Inferior parietal cortex (tissue), 1 donor: ENCODE measurements around the gene SLC2A6.

Source experiments
- DNase-seq: peaks from one replicate; pipeline ENCODE4 v3.0.0-alpha.2; 2016; ENCODE audit errors: extremely low spot score

Gene SLC2A6

GRCh38 chr9:133440874-133441273, 38.0 kb downstream of the SLC2A6 start:
- no peak for DNase-seq

GRCh38 chr9:133439337-133439736, 39.6 kb downstream of the SLC2A6 start:
- DNase-seq = no peak

- no peak for DNase-seq
These were observed 41.0 kb downstream of the SLC2A6 start for GRCh38 chr9:133437753-133438531.

GRCh38 chr9:133436681-133437080, 42.2 kb downstream of the SLC2A6 start:
- no peak for DNase-seq

GRCh38 chr9:133433351-133433843, 45.5 kb downstream of the SLC2A6 start:
- DNase-seq = no peak

GRCh38 chr9:133430244-133430643, 48.7 kb downstream of the SLC2A6 start:
- DNase-seq = no peak

GRCh38 chr9:133429641-133430161, 49.2 kb downstream of the SLC2A6 start:
- DNase-seq = no peak

- no peak for DNase-seq
These were observed 49.7 kb downstream of the SLC2A6 start for GRCh38 chr9:133429214-133429613.

GRCh38 chr9:133428617-133429101, 50.2 kb downstream of the SLC2A6 start:
- DNase-seq = no peak

- DNase-seq = no peak
These were observed 51.1 kb downstream of the SLC2A6 start for GRCh38 chr9:133427658-133428348.

- no peak for DNase-seq
These were observed 52.9 kb downstream of the SLC2A6 start for GRCh38 chr9:133426011-133426410.

GRCh38 chr9:133425049-133425632, 53.8 kb downstream of the SLC2A6 start:
- DNase-seq = no peak

GRCh38 chr9:133424187-133424586, 54.7 kb downstream of the SLC2A6 start:
- no peak for DNase-seq

- DNase-seq = no peak
These were observed 55.7 kb downstream of the SLC2A6 start for GRCh38 chr9:133423216-133423615.

- DNase-seq = peak; percentile 9
These were observed 57.0 kb downstream of the SLC2A6 start, which contains the start of gene ADAMTS13 for GRCh38 chr9:133421615-133422542. ADAMTS13 (plus strand) TSS chr9:133422367; CDS start chr9:133422444, 77 bp downstream.
